PFSK-1 (cell line): ENCODE measurements around the gene OR13J1.

Experiments used
- POLR2AphosphoS5 ChIP-seq: IDR thresholded peaks from 2 replicates; pipeline ENCODE4 v1.6.1; 2012; ENCODE audit warnings: low read depth, mild to moderate bottlenecking, control low read depth, low read length, moderate library complexity
- REST ChIP-seq, 2 experiments: IDR thresholded peaks; 2 replicates each; pipeline versions ENCODE4 v1.6.1 to v1.8.0; 2011 to 2012; ENCODE audit warnings: low read depth in 2 of 2, low read length in 2 of 2, control low read depth in 1 of 2, inconsistent platforms in 1 of 2, mild to moderate bottlenecking in 1 of 2, moderate library complexity in 1 of 2; ENCODE audit not compliant: insufficient read depth in 1 of 2
- SIN3A ChIP-seq: IDR thresholded peaks from 2 replicates; pipeline ENCODE4 v1.6.1; 2012; ENCODE audit warnings: mild to moderate bottlenecking, low read length, moderate library complexity, borderline replicate concordance; ENCODE audit not compliant: insufficient read depth
- TAF1 ChIP-seq: IDR thresholded peaks from 2 replicates; pipeline ENCODE4 v1.6.1; 2012; ENCODE audit warnings: low read length, control low read depth, borderline replicate concordance; ENCODE audit not compliant: insufficient read depth

DNA sequence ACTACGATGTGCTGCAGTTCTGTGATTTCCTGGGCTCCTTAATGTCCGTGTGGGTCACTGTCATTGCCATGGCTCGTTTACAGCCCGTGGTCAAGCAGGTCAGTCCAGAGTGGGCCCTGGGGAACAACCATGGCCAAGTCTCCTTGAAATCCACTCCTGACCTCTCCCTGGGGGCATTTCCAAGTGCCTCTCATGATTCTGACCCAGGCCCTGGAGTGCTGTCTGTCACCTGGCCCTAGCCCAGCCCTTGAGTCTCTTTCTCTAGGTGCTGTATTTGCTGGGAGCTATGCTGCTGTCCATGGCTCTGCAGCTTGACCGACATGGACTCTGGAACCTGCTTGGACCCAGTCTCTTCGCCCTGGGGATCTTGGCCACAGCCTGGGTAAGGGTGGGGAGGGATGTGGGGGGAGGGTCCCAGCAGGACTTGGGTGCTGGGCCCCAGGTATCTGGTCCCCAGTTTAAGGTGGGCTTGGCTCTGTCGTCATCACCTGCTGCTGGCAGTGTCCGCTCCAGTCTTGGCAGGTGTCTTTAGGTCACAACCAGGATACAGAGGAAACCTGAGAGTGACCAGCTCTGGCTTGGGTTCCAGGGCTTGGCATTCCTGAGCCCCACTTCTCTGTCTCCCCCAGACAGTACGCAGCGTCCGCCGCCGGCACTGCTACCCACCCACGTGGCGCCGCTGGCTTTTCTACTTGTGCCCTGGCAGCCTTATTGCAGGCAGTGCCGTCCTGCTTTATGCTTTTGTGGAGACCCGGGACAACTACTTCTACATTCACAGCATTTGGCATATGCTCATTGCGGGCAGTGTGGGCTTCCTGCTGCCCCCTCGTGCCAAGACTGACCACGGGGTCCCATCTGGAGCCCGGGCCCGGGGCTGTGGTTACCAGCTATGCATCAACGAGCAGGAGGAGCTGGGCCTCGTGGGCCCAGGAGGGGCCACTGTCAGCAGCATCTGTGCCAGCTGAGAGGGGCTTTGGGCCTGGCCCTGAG is 17.0 kb downstream of the OR13J1 start:
- no peak for TF ChIP-seq TAF1
- no peak for TF ChIP-seq POLR2AphosphoS5
- no peak for TF ChIP-seq SIN3A
- no peak for TF ChIP-seq REST (IDR thresholded peaks at IDR 0.05; ENCODE audit: insufficient read depth in 1 of 2, low read depth in 2 of 2, low read length in 2 of 2)
